ENCODE data around the gene CYB561D1.
"Not testable (repeated sequence)": the region's sequence is repeated elsewhere in the genome, so short reads cannot be mapped to it uniquely, and the experiment has no call there.

Gene CYB561D1, protein sequence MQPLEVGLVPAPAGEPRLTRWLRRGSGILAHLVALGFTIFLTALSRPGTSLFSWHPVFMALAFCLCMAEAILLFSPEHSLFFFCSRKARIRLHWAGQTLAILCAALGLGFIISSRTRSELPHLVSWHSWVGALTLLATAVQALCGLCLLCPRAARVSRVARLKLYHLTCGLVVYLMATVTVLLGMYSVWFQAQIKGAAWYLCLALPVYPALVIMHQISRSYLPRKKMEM

DNA sequence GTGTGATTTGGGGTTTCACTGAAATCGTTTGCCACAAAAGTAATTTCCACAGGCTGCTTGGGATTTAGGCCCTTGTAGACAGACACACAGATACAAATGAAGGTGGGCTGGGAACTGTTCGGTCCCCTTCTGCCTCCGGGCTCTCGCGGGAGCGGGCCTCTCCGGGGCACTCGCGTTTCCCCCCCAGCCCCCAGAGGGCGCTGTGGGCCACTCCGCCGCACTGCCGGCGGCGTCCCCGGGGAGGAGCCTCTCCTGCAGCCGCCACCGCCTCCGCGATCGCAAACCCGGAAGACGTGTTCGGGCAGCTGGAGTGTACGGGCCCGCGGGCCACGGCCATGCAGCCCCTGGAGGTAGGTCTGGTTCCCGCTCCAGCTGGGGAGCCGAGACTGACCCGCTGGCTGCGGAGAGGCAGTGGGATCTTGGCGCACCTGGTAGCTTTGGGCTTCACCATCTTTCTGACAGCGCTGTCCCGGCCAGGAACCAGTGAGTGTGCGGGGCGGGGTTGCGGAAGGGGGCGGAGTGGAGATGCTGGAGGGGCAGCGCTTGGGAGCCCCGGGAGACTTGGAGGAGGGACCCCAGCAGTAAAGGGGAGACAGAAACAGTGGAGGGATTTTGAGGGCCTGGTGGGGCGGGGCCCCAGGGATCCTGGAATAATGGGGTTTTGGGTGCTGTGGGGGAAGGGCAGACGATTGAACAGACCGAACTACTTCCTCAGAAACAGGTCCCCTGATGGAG, at the start of gene CYB561D1:
Gene CYB561D1, plus strand, starts transcription at position 290 of the 735 bp plus-strand sequence. Its CDS starts 46 bp downstream, at position 336.
- DNase-seq: peak; percentile 89

DNA sequence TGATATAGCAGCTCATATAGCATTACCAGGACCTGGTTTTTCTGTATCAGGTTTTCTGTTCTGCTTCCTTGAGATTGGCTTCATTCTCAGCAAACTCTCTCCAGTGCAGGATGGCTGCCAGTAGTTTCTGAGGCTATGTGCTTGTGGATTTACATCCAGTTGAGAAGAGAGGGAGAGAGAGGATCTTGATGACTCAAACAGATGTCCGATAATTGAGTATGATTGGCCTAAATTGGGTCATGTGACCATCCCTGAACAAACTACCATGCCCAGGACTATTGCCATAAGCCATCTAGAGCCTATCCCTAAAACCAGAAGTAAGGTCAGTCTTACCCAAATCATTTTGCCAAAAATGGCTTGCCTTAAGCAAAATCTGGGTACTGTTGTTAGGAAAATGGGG, 49.5 kb upstream of the CYB561D1 start:
- no peak for DNase-seq

DNA sequence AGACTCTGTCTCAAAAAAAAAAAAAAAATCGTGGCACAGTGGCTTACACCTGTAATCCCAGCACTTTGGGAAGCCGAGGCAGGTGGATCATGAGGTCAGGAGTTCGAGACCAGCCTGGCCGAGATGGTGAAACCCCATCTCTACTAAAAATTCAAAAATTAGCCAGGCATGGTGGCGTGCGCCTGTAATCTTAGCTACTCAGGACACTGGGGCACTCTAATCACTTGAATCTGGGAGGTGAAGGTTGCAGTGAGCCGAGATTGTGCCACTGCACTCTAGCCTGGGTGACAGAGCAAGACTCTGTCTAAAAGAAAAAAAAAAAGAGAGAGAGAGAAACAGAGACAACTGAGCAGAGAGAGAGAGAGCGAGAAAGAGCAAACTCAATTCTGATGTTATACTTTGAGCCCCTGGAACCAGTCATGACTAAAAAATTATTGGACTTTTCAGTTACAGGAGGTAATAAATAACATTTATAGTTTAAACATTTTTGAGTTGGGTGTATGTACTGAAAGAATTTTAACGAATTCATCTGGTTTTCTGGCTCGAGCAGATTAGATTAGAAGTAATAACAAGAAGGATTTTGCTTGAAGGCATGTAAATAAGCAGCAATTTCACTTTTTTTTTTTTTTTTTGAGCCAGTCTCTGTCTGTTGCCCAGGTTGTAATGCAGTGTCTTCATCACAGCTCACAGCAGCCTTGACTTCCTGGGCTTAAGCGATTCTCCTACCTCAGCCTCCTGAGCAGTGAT, 47.8 kb upstream of the CYB561D1 start:
- DNase-seq: not testable (repeated sequence)

DNA sequence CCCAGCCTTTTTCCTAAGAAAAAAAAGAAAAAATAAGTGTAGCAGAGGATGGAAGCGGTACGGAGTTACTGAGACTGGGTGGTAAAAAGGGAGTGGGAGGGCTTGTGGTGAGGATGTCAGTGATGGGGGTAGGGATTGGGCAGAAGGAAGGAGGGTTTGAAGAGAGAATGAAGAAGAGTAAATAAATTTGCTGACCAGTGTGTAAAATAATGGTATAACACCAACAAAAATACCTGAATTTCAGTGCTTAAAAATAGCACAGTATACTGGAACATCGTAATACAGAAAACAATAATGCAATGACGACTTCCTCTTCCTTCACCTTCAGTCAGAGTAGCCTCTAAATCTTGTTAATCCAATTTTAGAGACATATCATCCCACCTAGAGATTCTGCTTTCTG, 46.4 kb upstream of the CYB561D1 start:
- DNase-seq: no peak

DNA sequence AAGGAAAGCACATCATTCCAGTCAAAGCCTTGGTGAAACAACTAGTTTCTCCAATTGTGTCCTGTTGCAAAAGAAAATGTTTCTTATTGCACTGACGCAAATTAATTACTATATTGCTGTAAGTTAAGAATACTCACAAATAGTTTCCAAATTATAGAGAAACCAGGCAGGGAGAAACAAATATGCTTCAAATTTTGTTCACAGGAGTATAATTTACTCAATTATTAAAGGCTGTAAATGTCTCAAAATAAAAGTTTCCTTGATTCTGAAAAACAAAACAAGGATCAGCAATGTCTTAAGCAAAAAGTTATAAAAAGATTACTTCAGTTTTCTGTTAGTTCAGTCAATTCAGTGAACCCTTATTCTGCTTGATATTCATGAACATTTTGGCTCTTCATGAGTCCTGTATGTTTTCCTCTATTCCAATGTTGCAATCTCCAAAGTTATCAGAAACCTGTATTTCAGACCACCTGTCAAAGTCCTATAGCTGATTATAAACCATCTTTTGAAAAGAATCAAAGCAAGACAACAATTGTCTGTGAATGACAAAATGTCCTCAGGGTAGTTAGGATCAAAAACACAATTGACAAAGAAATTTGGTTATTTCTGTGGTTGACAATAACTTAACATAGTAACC, 39.3 kb upstream of the CYB561D1 start:
- no peak for DNase-seq

DNA sequence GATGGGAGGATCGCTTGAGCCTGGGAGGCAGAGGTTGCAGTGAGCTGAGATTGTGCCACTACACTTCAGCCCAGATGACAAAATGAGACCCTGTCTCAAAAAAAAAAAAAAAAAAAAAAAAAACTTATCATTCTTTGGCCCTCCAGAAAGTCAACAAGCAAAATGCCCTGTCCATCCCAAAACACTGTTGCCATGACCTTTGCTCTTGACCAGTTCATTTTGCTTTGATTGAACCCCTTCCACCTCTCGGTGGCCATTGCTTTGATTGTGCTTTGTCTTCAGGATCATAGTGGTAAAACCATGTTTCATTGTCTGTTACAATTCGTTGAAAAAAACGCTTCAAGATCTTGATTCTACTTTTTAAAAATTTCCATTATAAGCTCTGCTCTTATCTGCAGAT, 36.1 kb upstream of the CYB561D1 start:
- DNase-seq: no peak

DNA sequence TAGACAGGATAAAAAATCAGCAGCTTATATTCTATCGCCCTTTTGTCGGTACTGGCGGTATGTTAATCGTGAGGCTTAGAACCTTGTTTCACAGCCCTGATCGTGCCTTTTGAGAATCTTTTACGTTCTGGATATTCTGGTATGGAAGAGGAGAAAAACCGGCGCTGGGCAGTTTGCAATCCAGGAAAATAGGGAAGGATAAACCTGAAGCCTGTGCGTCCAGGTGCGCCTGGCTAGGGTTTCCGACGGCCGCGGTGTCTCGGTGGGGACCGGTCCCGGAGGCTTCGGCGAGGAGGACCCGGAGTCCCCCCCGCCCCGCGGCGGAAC, 27.8 kb upstream of the CYB561D1 start:
- no peak for DNase-seq

DNA sequence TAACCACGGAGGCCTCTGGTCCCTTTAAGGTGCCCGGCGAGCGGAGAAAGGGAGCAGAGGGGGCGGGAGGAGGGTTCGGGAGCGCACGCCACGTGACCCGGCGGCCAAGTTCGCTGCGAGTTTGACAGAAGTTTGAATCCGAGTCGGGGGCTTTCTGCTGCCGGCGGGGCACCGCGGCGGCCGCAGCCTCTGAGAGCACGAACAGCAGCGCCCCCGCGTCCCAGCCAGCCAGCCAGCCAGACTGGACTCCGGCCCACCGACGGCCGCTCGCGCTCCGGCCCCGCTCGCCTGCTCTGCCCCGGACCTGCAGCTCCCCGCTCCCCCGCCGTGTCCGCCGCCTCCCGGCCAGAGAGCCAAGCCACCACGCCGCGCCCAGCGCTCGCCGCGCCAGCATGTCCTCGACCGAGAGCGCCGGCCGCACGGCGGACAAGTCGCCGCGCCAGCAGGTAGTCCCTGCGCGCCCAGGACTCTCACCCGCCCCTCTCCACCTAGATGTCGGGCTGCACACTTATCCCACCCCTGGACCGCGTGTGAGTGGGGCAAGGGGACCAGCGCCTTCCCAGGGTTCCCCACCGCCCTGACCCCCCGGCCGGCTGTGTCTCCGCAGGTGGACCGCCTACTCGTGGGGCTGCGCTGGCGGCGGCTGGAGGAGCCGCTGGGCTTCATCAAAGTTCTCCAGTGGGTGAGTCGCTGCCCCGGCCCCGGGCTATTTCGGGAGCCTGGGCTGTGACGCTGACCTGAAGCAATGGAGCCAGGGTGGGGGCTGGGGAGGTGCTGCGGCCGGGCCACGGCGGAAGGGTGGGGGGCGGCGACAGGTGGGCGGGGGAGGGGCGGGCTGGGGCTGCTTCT, 27.2 kb upstream of the CYB561D1 start, which contains the start of gene SYPL2:
Gene SYPL2, plus strand, starts transcription at position 95 of the 849 bp plus-strand sequence. Its CDS starts 298 bp downstream, at position 393.
- DNase-seq: no peak

DNA sequence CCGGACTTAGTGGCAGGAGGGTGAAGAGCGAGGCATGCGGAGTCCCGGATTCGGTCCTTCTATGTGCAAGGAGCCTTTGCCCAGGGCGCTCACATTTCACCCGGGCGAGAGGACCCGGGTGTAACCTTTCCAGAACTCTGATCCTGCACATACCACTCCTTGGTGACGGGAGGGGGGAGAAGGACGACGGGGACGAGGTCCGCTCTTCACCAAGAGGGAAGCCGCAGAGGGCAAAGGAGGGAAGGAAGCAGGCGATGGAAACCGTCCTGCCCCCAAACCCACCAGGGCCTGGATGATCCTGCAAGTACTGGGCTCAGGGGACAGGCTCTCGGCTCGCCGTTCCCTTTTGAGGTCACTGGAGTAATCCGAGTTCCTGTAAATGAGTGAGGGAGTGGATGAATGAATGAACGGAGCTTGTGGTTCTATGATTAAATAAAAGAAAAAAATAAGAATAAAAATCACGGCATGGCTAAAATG, 26.6 kb upstream of the CYB561D1 start:
- no peak for DNase-seq

DNA sequence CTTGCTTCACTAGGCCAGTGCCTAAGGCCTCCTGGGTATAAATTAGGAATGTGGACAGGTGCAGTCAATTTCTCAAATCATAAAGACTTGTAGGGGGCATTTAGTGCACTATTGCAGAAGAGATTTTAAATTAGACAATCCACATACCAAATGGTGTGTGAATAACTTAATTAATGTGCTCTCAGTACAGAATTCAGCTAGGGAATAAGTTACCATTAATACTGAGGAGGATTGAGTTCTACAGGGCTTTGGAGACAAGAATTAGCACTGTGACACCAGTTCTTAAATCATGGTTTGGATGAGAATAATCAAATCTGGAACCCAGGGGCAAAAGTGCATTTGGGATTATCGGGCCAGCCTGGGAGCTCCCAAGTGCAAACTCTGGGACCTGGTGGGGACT, 25.8 kb upstream of the CYB561D1 start:
- no peak for DNase-seq

DNA sequence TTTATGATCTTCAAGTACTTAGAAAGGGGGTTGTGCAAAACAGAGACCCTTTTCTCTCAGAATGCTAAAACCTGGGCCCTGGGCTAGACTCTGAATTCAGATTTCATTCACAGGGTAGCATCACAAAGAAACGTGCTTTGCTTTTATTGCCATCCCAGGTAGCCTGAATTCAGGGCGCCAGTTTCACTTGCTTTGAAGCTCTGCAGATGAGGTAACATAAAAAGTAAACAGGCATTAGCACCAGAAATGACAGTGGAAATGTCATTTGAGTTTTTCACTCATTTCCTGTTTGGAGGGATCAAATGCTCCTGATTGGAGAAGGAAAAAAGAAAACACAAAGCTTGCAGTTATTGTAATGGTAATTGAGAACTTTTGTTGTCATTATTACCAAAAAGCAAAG, 25.0 kb upstream of the CYB561D1 start:
- DNase-seq: no peak

DNA sequence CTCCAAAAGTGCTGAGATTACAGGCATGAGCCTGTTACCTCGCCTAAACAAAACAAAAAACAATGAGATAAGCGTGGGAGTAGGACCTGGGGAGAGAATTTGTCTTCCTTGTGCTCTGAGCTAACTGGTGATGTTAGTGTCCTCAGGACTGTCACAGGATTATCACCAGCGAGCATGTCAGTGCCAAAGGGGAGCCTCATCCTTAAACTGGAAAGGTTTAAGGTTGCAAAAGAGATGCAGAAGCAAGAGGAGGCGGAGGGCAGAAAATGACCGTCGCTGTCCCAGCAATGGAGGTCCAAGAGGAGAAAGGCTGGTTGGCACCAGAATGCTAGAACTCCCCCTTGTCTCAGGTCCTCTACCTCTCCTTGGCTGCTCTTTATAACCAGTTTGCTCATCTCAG, 23.6 kb upstream of the CYB561D1 start:
- no peak for DNase-seq

DNA sequence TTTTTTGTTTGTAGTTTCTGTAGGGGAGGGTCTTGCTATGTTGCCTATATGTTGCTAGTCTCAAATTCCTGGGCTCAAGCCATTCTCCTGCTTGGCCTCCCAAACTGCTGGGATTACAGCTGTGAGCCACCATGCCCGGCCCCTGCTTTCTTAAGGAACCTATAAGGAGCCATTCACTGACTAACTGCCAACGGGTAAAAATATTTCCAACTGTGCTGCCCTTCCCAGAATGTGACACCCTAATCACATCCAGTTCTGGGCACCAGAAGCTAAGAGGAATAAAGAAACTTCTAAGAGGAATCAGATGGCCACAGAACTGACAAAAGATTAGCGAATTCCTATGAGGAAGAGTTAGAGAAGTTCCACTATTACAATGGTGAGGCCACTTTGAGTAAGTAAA, 21.1 kb upstream of the CYB561D1 start:
- DNase-seq: no peak

DNA sequence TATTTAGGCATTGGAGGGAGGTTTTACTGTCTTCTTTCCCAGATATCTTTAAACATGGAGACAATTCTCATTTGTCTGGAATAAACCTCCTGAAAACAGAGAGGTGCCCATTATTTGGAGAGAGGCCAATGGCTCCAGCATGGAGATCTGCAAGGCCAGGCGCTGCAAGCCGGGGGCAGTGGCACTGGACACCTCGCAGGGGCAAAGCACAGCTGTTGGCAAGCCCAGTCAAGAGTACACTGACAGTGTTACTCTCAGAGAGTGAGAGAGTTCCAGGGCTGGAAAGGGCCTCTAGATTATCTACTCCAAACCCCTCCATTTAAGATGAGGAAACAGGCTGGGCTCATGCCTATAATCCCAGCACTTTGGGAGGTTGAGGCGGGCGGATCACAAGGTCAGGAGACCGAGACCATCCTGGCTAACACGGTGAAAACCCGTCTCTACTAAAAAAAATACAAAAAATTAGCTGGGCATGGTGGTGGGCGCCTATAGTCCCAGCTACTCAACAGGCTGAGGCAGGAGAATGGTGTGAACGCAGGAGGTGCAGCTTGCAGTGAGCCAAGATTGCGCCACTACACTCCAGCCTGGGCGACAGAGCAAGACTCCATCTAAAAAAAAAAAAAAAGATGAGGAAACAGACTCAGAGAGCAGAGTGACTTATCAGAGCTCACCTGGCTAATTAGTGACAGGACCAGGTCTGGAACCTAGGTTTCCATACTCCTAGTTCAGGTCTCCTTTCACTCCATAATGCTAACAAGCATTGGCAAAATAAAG, 20.4 kb upstream of the CYB561D1 start:
- DNase-seq: not testable (repeated sequence)

DNA sequence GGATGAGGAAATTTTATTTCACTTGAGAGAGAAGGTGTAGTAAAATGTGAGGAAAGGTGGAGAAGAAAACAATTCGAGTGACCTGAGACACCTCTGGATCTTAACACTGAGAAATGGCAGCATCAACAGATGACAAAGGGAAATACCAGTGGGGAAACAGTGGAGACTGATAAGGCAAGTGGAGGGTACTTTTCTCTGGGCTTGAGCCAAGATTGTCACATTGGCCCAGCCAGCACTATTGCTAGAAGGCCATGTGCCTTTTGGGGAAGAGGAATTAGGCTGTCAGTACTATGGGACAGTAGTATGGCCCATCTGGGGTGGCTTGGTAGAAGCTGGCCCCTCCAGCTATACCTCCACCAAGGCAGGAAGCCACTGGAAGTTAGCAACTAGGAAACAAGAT, 19.2 kb upstream of the CYB561D1 start:
- DNase-seq: no peak

DNA sequence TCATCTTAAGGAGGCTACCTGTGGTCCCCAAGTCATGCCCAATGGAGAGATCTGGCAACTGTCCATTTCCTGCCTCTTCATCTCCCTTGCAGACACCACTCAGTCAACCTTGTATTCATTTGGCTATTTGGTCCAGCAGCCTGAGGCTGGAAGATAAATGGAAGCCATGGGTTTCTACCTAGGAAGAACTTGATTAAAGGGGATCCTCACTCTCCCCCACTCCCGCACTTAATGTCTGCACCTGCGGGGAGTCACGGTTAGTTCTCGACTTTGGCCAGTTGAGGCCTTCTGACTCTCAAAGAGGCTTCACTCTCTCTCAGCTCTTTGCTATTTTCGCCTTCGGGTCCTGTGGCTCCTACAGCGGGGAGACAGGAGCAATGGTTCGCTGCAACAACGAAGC, 18.6 kb upstream of the CYB561D1 start:
- DNase-seq: no peak

DNA sequence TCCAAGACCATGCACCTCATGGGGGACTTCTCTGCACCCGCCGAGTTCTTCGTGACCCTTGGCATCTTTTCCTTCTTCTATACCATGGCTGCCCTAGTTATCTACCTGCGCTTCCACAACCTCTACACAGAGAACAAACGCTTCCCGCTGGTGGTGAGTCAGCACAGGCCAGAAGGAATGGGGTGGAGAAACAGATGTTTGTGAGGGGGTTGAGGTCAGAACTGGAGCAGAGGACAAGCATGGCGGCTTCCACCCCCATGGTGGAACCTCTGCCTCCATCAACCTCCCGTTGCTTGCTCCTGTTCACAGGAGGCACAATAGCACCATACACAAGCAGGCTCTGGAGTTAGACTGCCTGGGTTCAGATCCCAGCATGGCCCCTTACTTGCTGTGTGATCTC, 17.1 kb upstream of the CYB561D1 start:
- DNase-seq: no peak

DNA sequence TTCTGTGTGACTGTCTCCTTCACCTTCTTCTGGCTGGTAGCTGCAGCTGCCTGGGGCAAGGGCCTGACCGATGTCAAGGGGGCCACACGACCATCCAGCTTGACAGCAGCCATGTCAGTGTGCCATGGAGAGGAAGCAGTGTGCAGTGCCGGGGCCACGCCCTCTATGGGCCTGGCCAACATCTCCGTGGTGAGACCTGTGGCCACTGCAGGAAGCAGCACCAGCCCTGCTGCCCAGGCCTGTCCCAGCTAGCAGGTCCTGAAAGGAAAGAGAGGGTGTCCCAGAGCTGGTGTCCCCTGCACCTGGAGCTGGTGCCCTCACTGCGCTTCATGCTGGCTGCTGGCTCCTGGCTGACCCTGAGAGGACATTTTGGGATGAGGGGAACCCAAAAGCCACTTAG, 16.1 kb upstream of the CYB561D1 start:
- DNase-seq: no peak

DNA sequence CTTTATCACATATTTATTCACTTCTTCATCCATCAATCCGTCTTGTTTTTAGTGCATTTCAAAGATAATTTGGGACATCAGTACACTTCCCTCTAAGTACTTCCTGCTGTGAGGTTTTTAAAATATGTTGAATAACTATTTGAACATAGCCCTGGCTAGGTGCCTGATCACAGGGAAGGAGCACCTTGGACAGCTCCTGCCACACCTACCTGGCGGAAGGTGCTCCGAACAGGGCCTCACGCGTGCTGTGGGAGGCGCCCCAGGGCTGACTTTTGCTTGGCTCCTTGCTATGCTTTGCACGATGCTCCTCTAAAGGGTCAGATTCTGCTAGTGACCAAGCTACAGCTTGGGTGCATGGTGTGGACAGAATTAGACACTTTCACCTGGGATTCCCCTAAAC, 15.1 kb upstream of the CYB561D1 start:
- DNase-seq: no peak

DNA sequence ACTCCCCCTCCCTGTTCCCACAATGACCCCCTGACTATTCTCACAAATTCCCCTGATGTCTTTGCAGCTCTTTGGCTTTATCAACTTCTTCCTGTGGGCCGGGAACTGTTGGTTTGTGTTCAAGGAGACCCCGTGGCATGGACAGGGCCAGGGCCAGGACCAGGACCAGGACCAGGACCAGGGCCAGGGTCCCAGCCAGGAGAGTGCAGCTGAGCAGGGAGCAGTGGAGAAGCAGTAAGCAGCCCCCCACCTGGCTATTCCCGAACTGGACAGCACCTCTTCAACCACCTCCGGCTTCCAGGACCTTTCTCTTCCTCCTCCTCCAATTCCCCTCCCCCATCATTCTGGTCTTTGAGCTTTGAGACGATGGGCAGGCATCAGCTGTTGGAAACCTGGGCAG, 14.6 kb upstream of the CYB561D1 start:
- no peak for DNase-seq

DNA sequence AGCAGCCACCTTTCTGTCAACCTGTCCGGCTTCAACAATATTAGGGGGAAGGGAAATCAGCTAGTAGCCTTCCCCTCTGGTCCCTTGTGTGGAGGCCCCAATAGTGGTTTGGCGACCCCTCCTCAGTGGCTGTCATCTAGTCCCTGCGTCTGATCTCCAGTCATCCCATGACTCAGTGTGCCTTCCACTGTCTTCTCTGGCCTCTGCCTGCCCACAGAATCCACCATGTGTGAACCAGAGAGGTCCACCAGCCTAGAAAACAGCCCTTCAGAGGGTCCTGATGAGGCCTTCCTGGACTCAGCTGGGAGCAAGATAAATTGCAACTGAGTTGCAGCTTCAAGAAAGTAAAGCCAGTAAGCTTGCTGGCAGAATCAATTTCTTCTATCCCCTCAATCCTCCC, 14.0 kb upstream of the CYB561D1 start:
- DNase-seq: no peak

DNA sequence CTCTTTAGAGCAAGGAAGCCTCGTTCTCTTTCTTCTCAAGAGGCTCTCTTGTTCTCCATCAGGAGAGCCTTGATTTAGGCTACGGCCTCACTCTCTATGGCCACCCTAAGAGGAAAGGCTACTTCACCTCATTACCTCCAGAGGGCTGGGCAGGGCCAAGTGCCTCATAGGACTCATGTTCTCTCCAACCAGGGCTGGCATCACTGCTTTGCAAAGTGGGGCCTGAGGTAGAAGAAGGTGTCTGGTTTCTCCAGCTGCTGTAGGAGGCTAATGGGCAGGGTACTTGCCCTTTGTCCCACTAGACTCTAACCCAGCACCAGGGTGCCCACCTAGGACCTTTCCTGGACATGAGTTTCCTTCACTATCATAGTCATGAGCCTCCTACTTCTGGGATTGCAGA, 12.2 kb upstream of the CYB561D1 start:
- no peak for DNase-seq

All from activated effector memory CD4-positive, alpha-beta T cell treated with Interleukin-2 at 50 U/mL for 16 hours (primary cell).